Stimulated activated CD4-positive, alpha-beta T cell treated with anti-CD3 and anti-CD28 coated beads, TNF-alpha, amount 100 ng/mL, for 24 hours (primary cell): ENCODE data around the gene CDKAL1.
"Not testable (repeated sequence)": the region's sequence is repeated elsewhere in the genome, so short reads cannot be mapped to it uniquely, and the experiment has no call there.

Source experiments
- DNase-seq, 3 experiments: peaks; one replicate each; pipeline ENCODE4 v3.0.0-alpha.2; 2020; ENCODE audit warnings: low read depth in 3 of 3

The CDKAL1 gene

DNA sequence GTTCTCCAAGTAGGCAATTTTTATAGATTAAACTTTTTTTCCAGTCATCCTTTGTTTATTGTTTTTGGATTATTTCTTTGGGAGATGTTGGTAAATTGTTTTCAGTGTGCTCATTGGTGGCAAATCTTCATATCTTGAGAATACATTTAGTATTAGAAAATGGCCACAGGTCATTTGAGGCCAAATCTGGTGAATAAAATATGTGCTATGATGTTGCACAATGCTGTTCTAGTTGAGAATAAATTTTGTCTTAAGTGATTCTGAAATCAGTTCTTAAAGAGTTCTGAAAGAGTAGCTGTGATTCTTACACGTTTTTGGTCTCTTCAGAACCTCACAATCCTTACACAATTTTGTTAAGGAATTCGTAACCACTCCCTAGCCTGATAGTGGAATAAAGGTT lies 20.1 kb downstream of the CDKAL1 start:
- DNase-seq: no peak

DNA sequence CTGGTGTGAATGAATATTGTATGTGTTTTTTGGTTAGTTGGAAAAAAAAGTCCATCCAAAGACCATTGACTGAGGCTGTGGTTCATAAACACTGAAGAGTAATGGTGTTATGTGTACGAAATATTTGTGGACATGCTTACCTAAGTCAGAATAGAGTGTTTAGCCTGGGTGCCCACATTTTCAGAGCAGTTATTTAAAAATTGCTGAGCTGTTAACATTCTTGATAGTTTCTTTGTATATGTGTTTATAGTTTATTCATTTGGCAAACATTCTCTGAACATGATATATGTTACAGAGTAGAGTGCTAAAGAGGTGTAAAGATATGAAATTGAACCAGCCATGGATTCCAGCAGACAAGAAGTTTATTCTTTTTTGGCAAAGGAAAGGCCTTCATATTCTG lies 20.6 kb downstream of the CDKAL1 start:
- DNase-seq: no peak

DNA sequence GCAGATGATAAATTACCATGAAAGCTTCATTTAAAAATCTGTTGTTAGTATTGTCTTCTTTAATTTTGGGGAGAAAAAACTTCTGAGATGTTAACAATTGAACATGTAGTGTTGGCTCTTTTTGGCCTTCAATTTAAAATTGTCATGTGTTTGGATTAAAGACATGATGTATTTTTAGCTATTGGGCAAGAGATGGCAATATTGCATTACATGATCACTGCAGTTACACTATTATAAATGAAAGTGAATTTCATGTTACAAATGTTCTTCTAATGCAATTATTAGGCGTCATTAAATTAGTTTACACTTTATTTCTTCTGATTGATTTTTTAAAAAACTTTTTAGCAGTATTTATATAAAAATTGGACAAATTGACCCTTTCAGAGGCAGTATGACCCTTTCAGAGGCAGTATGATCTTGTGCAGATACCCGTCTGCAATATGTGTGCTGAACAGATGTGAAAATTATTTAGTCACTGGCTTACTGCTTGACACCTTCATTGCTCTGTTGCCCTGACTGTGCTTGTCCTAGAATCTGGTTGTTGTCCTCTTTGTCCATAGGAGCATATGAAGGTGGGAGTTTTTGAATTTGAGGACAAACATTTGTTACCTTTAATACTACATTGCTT lies 25.8 kb downstream of the CDKAL1 start:
- no peak for DNase-seq

- no peak for DNase-seq
These were observed 29.1 kb downstream of the CDKAL1 start for GRCh38 chr6:20563377-20563776.

DNA sequence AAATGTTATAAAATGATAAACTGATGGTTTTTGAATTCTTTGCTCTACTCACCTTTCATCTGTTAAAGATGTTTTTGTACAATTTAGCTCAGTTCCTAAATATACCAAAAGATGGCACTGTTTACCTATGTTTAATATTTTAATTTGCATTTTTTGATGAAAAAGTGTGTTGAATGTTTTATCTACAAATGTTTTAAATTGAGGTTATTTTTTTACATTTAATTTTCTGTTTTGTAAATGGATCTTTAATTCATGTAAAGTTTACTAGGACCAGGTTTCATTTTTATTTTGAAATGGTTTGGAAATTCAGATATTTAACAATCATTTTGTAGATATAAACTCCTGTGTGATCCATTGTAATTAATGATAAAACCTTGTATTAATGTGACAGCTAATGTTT lies 30.0 kb downstream of the CDKAL1 start:
- no peak for DNase-seq

- no peak for DNase-seq
These were observed 30.5 kb downstream of the CDKAL1 start for GRCh38 chr6:20564777-20565176.

DNA sequence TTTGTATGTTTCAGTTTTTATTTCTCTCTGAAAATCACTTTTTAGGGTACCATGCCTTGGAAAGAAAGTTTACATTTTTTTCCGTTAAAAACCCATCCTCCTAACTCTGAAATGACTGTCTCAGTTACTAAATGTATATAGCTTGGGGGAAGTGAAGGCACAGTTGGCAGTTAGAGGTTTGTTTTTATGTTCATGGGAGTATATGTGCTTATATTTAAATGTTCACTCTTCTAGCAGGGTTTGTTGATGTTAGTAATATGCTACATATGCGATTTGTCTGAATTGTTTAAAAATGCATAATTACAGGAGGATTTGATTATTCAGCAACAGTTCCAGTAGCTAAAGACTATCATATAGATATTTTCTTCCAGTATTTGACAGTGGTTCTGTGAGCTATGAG lies 31.1 kb downstream of the CDKAL1 start:
- no peak for DNase-seq

DNA sequence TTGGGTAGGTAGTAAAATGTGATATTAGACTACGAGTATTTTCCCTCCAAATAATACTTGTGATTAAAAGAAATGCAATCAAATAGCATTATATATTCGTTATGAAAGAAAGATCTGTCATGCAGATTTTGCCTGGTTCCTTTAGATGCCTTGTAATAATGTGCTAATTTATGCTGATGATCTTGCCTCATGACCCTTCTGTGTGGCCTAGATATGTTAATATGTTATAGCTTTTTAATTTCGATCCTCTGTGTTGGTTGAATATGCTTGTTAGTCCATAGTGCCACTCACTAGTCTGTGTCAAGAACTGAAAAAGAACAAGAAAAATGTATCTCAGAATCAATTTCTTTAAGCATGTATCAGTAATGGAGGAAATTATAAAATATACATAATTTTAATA lies 31.9 kb downstream of the CDKAL1 start:
- DNase-seq: no peak

GRCh38 chr6:20569000-20569610 lies 34.8 kb downstream of the CDKAL1 start:
- no peak for DNase-seq

DNA sequence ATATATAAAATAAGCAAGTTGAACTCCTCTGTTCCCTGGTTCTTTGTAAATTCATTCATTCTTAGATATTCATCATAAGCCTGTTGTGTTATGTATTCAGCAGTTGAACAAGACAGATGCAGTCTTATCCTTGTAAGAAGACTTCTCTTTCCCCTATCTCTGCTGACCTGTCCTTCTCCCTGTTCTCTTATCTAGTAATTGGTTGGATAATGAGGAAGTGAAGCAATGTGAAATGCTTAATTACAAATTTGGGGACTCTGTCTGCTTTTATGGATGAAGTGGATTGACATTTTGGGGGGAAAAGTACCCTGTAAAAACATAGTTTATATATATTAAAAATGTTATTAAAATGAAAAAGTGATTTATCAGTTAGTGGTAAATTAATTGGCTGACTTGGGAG lies 37.0 kb downstream of the CDKAL1 start:
- DNase-seq: no peak

DNA sequence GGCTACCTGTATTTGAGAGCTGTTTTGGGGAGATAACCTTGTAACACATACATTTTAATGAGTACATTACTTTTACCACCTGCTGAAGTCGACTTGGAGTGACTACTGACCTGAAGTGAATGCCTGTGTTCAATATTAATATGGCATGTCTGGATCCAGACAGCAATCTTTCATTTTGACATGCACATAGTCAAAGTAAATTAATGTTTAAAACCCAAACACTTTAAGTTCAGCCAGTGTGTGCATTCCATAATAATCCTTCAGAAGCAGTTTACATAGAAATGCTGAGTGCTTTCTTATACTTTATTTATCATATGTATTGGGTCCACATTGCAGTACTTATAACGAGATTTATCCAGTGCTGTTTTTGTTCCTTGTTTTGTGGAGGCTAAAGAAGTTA lies 38.0 kb downstream of the CDKAL1 start:
- DNase-seq: no peak

DNA sequence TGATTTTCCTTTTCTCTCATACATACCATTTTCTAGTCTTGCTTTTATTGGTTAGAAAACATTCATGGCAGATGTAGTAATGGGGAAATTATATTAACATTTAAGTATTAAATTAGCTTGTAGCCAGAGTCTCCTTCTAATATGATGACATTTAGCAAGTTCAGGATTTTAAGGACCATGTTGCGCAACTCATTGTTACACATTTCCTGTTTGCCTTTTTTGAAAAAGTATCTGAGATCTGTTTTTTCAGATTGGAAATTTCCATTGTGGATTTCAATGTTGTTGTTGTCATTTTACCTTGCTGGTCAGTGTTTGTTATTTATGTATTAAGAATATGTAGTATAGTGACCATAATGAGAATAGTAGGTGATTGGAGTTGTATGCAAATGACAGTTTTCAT lies 38.7 kb downstream of the CDKAL1 start:
- no peak for DNase-seq

- DNase-seq: no peak
These were observed 40.1 kb downstream of the CDKAL1 start for GRCh38 chr6:20574355-20574754.

- DNase-seq: no peak
These were observed 40.9 kb downstream of the CDKAL1 start for GRCh38 chr6:20575125-20575524.

GRCh38 chr6:20575704-20576451 lies 41.6 kb downstream of the CDKAL1 start:
- no peak for DNase-seq

DNA sequence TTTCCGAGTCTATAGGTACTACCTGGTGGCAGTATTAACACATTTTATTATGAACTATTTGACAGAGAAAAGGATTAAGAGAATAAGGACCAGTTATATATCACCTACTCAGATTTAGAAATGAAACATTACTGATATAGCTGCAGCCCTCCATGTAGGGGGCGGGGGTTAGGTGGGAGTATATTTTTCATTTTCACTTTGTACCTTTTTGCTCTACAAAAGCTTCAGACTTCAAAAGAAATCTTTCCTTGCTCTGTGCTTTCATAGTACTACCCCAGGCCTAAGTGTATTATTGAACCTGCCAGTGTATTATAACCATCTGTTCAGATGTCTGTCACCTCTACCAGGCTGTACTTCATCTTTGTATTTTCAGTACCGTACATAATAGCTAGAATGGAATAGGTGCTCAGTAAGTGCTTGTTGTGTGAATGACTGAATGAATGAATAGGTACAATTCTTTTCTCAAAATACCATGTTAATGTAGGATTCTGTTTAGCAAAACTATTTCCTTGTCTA lies 43.0 kb downstream of the CDKAL1 start:
- DNase-seq: no peak

GRCh38 chr6:20581070-20581469 lies 46.8 kb downstream of the CDKAL1 start:
- no peak for DNase-seq

DNA sequence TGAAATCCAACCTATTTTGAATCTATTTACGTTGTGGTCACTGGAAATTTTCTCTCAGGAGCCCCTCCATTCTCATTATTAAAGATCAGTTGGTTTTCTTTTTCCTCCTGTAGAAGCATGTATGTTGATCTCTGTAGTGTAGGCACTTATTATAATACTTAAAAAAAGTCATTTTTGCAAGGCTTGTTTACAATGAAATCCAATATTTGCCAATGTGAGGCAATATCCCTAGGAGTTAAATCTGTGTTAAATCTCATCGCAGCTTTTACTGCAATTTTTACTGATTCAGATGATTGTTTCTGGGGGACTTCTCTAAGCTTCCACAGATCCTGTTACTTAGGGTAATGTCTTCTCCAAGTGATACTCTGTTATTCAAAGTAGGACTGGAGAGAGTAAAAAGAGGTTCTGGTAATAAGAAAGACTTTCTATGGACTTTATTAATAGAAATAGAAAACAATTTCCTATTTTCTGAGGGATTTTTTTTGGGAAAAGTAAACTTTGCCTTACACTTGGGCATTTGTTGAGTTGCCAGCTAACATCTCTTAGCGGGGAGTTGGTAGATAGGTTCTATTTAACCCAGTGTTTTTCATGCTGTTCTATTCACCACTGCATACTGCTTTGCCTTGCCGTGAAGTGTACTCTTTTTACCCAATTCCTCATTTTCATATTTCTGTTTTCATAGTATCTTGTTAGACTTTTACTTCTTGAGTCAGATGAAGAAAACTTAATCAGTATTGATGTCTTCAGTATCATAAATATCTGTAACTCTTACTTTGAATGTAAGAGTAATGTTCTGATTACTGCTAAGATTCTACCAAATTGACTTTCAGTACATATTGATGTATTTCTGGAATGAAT lies 48.6 kb downstream of the CDKAL1 start:
- no peak for DNase-seq

GRCh38 chr6:20583444-20583800 lies 49.2 kb downstream of the CDKAL1 start:
- no peak for DNase-seq

- no peak for DNase-seq
These were observed 50.0 kb downstream of the CDKAL1 start for GRCh38 chr6:20584100-20584731.

- DNase-seq: no peak
These were observed 55.0 kb downstream of the CDKAL1 start for GRCh38 chr6:20589266-20589665.

- not testable (repeated sequence) for DNase-seq
These were observed 56.2 kb downstream of the CDKAL1 start for GRCh38 chr6:20590476-20590875.
